ENCODE results near the gene PDIA6.

PDIA6 gene

GRCh38 chr2:10765461-10765860 lies 47.1 kb downstream of the PDIA6 start:
- DNase-seq (ENCODE audit: low read depth in 2 of 3, low spot score in 1 of 3), result no peak

DNA sequence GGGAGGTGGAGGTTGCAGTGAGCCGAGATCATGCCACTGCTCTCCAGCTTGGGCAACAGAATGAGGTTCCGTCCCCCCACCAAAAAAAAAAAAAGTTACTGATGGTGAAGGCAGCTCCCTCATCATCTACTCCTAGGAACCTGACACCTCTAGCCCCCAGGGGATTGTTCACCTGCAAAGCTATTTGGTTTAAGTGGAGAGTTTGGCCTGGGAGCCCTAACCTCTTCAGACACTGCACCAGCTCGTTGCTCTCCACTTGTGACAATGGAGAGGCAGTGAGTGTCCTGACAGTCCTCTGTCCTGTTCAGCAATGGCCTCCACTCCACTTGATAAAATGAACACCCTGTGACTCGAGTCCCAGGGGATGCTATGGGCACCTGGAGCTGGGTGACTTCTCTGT lies 47.7 kb downstream of the PDIA6 start:
- DNase-seq (ENCODE audit: low read depth in 2 of 3, low spot score in 1 of 3), result no peak

DNA sequence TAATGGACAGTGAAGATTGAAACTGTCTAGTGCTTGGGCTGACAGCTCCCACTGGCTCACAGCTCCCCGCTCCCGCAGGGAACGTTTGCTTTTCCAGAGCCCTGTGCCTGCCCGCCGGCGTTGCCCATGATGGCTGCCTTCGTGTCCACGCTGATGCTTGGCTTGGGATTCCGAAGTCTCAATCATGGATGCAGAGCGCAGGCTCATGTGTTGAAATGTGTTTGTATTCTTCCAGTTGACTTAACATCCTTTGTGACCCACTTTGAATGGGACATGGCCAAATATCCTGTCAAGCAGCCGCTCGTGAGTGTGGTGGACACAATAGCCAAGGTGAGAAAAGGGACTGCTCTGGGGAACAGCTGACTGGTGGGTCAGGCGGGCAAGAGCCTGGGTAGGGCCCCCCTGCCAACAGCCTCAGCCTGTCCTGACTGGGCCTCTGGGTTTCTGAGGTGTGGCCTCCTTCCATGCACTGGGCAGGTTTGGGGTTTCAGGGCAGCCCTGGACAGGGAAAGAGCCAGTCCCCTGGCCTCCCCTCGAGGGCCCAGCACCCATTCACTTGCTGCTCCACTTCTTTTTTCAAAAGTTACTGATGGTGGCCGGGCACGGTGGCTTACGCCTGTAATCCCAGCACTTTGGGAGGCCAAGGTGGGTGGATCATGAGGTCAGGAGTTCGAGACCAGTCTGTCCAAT lies 48.3 kb downstream of the PDIA6 start:
- DNase-seq (ENCODE audit: low read depth in 2 of 3, low spot score in 1 of 3), result no peak

GRCh38 chr2:10763461-10763800 lies 49.2 kb downstream of the PDIA6 start:
- DNase-seq (ENCODE audit: low read depth in 2 of 3, low spot score in 1 of 3), result no peak

GRCh38 chr2:10762651-10763460 lies 49.7 kb downstream of the PDIA6 start:
- no peak for DNase-seq (ENCODE audit: low read depth in 2 of 3, low spot score in 1 of 3)

DNA sequence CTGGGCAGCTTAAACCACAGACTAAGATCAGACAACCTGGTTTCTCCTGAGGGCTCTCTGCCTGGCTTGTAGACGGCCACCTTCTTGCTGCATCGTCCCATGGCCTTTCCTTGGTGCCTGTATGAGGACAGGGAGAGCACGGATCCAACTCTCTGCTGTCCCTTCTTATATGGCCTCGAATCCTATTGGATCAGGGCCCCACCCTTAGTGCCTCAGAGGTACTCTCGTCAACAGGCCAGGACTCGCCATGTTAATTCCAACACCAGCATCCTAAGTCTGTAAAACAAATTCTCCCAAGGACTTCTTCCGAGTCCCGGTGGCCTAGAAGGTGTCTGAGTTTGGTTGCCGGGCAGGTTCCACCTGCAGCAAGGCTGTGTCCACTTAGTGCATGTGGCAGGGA lies 51.0 kb downstream of the PDIA6 start:
- DNase-seq (ENCODE audit: low read depth in 2 of 3, low spot score in 1 of 3), result no peak

- no peak for DNase-seq (ENCODE audit: low read depth in 2 of 3, low spot score in 1 of 3)
Observed at GRCh38 chr2:10760794-10761504, 51.6 kb downstream of the PDIA6 start.

- no peak for DNase-seq (ENCODE audit: low read depth in 2 of 3, low spot score in 1 of 3)
Observed at GRCh38 chr2:10759151-10759714, 53.4 kb downstream of the PDIA6 start.

DNA sequence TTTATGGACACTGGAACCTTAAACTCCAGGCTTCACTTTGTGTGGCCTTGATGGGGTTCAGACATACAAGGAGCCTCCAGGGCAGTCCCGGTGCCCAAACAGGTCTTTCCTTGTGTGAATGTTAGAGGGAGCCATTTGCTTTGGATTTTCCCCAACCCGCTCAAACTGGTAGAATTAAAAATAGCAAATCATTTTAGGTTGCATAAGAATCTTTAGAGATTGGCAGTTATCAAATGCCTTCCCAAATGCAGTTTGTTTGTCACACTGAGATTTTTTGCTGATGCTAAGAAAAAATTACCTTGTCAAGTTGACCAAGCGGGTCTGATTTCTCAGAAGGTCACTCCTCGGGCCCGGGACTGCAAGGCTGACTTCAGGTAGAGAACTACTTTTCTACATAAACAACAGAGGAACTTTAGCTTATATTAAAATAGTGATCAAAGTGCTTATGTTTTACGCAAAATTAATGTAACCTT lies 54.7 kb downstream of the PDIA6 start:
- DNase-seq (ENCODE audit: low read depth in 2 of 3, low spot score in 1 of 3), result no peak

- DNase-seq (ENCODE audit: low read depth in 2 of 3, low spot score in 1 of 3), result no peak
Observed at GRCh38 chr2:10755621-10756020, 57.0 kb downstream of the PDIA6 start.

DNA sequence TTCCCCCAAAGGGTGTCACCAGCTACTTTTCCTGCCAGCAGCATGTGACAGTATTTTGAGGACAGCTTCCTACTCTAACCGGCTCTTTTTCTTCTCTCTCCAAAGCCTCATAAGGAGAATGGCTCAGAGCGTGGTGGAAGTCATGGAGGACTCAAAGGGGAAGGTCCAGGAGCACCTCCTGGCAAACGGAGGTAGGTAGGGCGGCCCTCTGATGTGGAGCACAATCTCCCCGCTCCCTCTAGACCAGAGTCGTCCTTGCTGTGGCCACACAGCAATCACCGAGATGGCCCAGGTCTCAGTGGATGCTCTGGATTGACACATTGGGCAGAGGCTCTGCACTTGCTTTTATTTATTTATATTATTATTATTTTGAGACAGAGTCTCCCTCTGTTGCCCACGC lies 58.7 kb downstream of the PDIA6 start:
- no peak for DNase-seq (ENCODE audit: low read depth in 2 of 3, low spot score in 1 of 3)

- no peak for DNase-seq (ENCODE audit: low read depth in 2 of 3, low spot score in 1 of 3)
Observed at GRCh38 chr2:10753156-10753555, 59.4 kb downstream of the PDIA6 start.

- no peak for DNase-seq (ENCODE audit: low read depth in 2 of 3, low spot score in 1 of 3)
Observed at GRCh38 chr2:10752236-10752635, 60.3 kb downstream of the PDIA6 start.

DNA sequence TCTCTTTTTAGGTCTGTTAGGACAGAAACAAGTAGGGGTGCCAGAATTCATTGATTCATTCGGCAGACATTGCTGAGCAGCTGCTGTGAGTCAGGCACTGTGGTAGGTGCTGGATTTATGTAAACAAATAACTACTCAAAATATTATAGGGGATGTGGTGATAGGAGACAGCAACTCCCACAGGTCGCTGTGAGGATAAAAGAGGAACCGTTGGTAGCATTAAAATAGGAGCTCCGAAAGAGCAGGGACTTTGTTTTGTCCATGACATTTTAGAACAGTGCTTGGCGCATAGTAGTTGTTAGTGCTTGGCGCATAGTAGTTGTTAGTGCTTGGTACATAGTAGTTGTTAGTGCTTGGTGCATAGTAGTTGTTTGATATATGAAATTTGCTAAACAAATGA lies 62.0 kb downstream of the PDIA6 start:
- no peak for DNase-seq (ENCODE audit: low read depth in 2 of 3, low spot score in 1 of 3)

- DNase-seq (ENCODE audit: low read depth in 2 of 3, low spot score in 1 of 3), result no peak
Observed at GRCh38 chr2:10742666-10743065, 69.9 kb downstream of the PDIA6 start.

GRCh38 chr2:10741139-10741538 lies 71.4 kb downstream of the PDIA6 start:
- no peak for DNase-seq (ENCODE audit: low read depth in 2 of 3, low spot score in 1 of 3)

GRCh38 chr2:10740226-10740625 lies 72.4 kb downstream of the PDIA6 start:
- DNase-seq (ENCODE audit: low read depth in 2 of 3, low spot score in 1 of 3), result no peak

GRCh38 chr2:10738192-10738591 lies 74.4 kb downstream of the PDIA6 start:
- DNase-seq (ENCODE audit: low read depth in 2 of 3, low spot score in 1 of 3), result no peak

DNA sequence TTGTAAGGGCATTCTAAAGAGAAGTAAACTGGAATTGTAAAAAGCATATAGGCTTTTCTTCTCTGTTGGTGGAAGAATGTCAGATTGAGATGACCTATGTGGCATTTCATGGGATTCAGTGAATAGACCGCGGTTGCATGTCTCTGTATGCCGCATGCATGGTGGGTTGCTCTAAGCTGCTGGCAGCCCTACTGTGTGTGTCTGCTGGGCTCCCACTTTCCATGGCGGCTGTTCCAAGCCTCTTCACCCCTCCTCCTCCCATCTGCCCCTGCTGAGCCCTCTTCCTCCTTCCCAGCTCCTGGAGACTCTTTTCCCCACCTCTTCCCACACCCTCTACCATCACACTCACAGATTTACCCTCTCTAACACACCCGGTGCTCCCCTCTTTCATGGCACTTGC lies 78.6 kb downstream of the PDIA6 start:
- no peak for DNase-seq (ENCODE audit: low read depth in 2 of 3, low spot score in 1 of 3)

GRCh38 chr2:10733566-10733925 lies 79.0 kb downstream of the PDIA6 start:
- DNase-seq (ENCODE audit: low read depth in 2 of 3, low spot score in 1 of 3), result no peak

Measured in stimulated activated CD4-positive, alpha-beta T cell treated with anti-CD3 and anti-CD28 coated beads, Interleukin-12 subunit alpha, Interleukin-12 subunit beta, amount 100 ng/mL, for 48 hours (primary cell).